Stimulated activated naive CD4-positive, alpha-beta T cell treated with Interleukin-2 at 50 U/mL for 16 hours (primary cell): Measurements from ENCODE around the gene ZBTB4.

Source experiments
- DNase-seq: peaks from one replicate; lab custom pipeline; 2025; lab: John Stamatoyannopoulos, UW

The ZBTB4 gene

GRCh38 chr17:7468804-7469389 lies 10.5 kb downstream of the ZBTB4 start:
- DNase-seq = no peak

DNA sequence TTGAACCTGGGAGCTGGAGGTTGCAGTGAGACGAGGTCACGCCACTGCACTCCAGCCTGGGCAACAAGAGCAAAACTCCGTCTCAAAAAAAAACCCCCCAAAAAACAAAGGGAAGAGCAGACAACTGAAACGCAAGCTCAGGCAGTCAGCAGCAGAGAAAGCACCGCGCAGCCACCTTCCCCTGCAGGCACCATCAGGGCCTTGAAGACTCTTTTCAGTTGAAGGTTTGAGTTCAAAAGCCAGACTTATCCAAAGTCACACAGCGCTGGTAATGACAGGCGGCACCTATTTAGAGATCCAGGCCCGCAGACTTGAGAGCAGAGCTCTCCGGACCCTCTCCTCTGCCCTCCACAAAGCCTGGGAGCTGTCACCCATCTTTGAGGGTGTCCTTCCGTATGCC lies 11.1 kb downstream of the ZBTB4 start:
- no peak for DNase-seq

DNA sequence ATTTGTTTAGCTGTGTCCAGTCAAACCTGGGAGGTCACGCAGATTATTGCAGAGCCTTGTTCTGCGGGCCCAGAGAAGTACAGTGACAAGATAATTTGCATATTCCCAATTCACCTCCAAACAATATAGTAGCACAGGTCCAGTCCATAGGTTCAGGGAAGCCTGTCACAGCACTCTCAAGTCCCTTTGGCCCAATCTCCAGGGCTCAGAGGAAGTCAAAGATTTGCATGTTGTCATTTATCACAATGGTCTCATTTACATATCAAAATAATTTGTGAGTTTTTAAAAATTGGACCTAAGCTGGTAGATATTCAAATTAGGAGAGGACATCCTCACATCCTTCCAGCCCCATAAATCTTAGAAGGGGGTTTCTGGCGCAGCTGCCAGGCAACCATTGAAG lies 11.9 kb downstream of the ZBTB4 start:
- no peak for DNase-seq

DNA sequence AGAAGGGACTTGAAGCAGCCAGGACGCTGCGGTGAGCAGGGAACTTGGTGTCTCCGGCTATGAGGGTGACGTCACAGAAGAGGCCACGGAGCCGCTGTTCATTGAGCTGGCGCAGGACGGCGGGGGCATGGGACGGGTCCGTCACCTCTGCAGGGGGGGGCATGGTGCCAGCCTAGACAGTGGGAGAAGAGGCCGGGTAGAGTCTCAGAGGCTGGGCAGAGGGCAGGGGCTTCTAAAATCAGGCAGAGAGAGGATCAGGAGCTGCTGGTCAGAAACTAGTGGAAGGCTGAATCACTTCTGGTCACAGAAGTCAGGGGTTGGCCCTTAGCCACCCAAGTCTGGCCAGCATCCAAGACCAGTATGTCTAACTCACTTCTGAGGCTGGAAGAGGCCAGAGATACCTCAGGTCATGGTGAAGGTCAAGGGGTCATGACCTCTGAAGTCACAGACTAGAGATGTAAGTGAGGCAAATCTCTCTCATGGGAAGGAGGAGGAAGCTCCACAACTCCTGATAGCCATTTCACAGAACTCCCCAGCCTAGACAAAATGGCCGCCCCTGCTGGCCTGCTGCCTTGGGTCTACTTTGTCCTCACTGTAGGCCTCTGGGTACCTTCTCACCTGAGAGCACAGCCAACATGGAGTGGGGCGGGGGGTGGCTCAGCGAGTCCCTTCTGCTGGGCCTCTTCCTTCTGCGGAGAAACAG lies 12.6 kb downstream of the ZBTB4 start:
- no peak for DNase-seq

- no peak for DNase-seq
Measured at GRCh38 chr17:7466318-7466638, 13.2 kb downstream of the ZBTB4 start.

- DNase-seq = no peak
Measured at GRCh38 chr17:7465597-7466275, 13.7 kb downstream of the ZBTB4 start.

DNA sequence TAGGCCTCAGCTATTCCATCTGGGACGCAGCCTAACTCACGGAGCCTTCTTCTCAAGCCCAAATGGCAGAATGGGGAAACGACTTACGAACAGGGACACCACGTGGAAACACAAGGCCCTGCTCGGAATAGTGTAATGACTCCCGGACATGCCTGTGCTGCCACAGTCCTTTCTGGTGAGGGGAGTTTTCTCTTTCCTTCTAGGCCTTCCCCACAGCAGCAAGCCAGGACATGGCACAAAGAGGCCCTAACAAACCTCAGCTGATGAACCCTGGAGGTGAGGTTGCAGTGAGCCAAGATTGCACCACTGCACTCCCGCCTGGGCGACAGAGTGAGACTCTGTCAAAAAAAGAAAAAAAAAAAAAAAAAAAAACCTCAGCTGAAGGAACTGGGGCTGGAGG lies 15.3 kb downstream of the ZBTB4 start:
- DNase-seq = no peak

GRCh38 chr17:7463372-7463846 lies 16.0 kb downstream of the ZBTB4 start:
- no peak for DNase-seq

DNA sequence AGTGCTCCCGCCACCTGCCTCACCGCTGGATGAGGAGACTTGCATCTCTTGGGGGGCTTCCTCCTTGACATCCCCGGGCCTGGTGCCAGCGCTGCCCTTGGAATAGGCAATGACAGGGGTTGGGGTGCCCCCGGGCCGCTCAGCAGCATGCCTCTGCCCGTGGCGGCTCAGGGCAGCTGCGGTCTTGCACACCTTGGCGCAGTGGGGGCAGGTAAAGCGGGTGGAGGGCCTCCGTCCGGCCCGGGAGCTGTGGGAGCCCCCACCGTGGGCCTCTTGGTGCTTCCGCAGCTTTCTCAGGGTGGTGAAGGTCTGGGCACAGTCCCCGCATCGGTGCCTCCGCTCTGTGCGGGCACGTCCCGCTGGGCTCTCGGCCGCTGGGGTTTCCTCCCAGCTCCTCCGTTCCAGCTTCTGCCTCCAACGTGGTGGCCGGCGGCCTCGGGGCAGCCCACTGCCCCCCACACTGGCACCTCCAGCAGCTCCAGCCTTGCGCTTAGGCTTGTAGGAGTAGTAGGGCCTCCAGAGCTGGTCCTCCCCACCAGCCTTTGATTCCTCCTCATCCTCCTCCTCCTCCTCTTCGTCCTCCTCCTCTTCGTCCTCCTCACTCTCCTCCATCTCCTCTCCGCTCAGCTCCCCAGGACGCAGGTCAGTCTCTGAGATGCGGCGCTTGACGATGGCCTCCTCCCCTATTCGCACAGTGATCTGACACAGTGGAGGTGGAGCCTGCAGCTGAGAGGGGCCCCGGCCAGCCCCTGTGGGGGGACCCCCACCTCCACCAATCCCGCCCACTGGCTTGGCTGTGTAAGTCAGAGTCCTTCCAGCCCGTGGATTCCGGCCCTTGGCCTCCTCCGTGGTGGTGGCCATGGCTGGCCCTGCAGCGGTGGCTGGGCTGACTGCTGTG lies 16.7 kb downstream of the ZBTB4 start:
- no peak for DNase-seq

DNA sequence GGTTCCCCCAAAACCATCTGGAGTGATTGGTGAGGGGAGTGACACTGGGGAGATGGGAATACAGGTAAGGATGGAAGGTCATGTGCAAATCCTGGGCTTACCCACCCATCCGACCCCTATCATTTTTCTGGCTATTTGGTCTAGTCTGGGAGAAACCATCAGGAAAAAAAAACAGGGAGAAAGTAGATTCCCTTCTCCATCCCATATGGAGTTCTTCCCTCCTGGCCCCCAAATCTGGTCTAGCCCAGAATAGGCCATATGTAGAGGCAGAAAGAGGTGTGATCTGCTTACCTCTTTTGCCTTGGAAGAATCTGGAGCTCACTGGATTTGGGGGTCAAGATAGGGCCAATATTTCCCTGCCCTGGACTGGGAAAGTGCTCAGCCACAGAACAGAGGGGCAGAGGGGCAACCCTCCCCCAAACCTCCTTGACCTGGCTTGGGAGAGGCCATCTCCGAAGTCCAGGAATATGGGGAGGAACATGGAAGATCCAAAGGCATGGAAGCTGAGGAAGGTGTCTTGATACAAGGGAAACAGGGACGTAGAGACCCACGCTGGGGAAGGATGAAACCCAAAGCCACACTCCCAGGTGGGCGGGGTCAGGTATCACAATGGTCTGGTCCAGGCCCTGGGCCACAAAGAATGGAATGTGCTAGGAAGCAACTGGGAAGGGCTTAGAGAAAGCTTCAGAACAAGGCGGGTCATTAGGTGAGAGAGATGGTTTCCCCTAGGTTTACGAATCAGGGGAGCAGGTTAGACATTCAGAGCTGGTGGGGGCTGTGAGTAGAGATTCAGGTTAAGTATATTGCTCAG lies 18.4 kb downstream of the ZBTB4 start:
- no peak for DNase-seq

DNA sequence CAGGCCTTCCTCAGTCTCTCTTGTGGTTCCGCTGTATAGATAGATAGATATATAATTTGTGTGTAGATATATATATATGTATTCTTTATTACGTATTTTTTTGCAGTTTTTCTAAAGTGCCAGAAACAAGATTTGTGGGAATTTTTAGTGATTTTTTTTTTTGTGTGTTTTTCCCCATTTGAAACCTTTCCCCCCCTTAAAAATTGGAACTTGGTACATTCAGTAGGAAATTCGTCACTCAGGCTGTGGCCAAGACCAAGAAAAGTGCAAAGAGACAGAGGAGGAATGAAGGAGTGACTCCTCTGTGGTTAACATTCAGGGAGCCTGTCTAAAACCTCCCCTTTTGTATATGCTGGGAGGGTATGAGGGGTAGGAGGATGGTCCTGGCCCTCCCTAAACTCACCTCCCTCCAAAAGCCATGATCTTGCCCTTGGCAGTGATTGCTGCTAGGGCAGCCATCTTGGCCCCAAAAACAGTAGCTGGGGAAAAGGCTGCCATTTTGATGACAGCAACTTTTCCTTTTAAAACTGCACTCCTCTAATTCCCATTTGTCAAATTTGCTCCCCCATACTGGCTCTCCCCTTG lies 19.4 kb downstream of the ZBTB4 start:
- no peak for DNase-seq

GRCh38 chr17:7448461-7448860 lies 31.0 kb downstream of the ZBTB4 start:
- no peak for DNase-seq

DNA sequence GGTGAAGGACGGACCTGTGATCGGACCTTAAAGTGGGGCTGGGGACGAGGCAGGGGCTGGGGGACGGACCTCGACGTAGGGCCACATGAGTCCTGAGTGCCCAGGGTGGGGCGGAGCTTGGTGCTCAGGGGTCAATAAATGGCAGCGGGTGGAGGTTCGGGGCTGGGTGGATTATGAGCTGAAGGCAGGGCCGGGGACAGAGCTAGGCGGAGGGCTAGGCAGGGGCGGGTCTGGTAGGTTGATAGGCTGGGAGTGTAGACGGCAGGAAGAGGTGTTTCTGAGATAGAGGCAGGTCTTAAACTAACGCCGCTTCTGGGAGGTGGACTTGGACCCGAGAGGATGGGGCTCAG lies 33.8 kb downstream of the ZBTB4 start:
- DNase-seq = no peak

DNA sequence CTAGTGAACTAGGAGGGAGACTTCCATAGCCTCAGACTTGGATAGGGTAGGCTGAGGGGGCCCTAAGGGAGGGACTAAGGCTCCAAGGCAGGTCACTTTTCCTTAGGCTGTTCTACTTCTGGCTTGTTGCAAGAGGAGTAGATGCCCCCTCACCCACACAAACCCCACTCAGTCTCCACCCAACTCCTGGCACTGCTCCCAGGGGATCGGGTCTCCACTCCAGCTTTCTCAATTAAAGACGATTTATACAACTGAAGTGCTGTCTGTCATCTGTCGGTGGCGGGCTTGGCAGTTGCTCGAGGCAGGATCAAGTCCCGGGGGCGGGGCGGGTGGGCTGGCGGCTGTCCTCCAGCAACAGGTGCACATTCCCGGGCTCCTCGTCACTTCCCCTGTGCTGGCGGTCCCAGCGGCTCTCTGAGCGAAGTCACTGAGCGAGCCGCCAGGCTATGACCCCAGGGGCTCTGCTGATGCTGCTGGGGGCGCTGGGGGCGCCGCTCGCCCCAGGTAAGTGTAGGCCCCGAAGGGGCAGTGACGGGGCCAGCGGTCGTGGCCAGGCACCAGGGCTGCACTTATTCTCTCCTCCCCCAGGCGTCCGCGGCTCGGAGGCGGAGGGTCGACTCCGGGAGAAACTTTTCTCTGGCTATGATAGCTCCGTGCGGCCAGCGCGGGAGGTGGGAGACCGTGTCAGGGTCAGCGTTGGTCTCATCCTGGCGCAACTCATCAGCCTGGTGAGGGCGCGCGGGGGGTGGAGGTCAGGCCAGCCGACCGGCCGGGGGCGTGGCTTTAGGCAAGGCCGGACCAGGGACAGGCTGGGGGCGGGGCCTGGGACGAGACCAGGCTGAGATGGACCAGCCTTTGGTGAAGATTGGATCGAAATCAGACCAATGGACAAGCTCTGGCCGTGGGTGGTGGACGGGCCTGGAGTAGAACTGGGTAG lies 34.5 kb downstream of the ZBTB4 start, which contains the start of gene CHRNB1:
TSS of gene CHRNB1 (plus strand) at position 380 of the 937 bp plus-strand sequence. CDS start at position 447, 67 bp downstream.
- DNase-seq = no peak

- DNase-seq = no peak
Measured at GRCh38 chr17:7443499-7444485, 35.6 kb downstream of the ZBTB4 start.

- no peak for DNase-seq
Measured at GRCh38 chr17:7442142-7442541, 37.3 kb downstream of the ZBTB4 start.

DNA sequence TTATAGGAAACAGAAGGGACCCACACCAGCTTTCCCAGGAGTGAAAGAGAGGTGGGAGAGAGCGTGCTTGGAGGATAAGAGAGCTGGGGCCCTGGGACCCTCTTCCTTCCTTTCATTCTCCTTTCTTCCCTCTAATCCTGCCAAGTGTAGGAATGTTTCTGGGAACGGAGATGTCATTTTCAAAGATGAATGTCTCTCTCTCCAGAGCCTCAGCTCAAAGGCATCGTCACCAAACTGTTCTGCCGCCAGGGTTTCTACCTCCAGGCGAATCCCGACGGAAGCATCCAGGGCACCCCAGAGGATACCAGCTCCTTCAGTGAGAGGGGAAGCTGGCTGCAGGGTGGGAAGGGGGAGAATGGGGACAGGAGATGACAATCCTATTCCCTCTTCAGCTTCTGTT lies 38.2 kb downstream of the ZBTB4 start:
- no peak for DNase-seq

- DNase-seq = no peak
Measured at GRCh38 chr17:7440834-7441195, 38.6 kb downstream of the ZBTB4 start.
